Measurements from ENCODE around the gene CC2D2B.
"Not testable (repeated sequence)": the region's sequence is repeated elsewhere in the genome, so short reads cannot be mapped to it uniquely, and the experiment has no call there.

CC2D2B gene

GRCh38 chr10:96017191-96017687 lies 109.5 kb downstream of the CC2D2B start:
- peak; percentile 31 for DNase-seq (ENCODE audit: low spot score)

- DNase-seq (ENCODE audit: low spot score): no peak
Observed at GRCh38 chr10:96021332-96021731, 113.6 kb downstream of the CC2D2B start.

GRCh38 chr10:96022739-96023138 lies 115.0 kb downstream of the CC2D2B start:
- DNase-seq (ENCODE audit: low spot score): no peak

- no peak for DNase-seq (ENCODE audit: low spot score)
Observed at GRCh38 chr10:96023168-96023567, 115.4 kb downstream of the CC2D2B start.

GRCh38 chr10:96025566-96025965 lies 117.8 kb downstream of the CC2D2B start:
- no peak for DNase-seq (ENCODE audit: low spot score)

GRCh38 chr10:96034625-96035024 lies 126.8 kb downstream of the CC2D2B start:
- no peak for DNase-seq (ENCODE audit: low spot score)

- no peak for DNase-seq (ENCODE audit: low spot score)
Observed at GRCh38 chr10:96038476-96039387, 131.0 kb downstream of the CC2D2B start.

- no peak for DNase-seq (ENCODE audit: low spot score)
Observed at GRCh38 chr10:96041146-96041545, 133.4 kb downstream of the CC2D2B start.

- DNase-seq (ENCODE audit: low spot score): peak; percentile 86
Observed at GRCh38 chr10:96043033-96043892, 135.5 kb downstream of the CC2D2B start, which contains the start of gene CCNJ. Gene CCNJ (plus strand): TSS chr10:96043583. CDS start chr10:96044394, 811 bp downstream.

GRCh38 chr10:96043893-96044715 lies 136.3 kb downstream of the CC2D2B start:
- DNase-seq (ENCODE audit: low spot score): peak; percentile 11

- DNase-seq (ENCODE audit: low spot score): no peak
Observed at GRCh38 chr10:96044736-96045135, 137.0 kb downstream of the CC2D2B start.

GRCh38 chr10:96046546-96046945 lies 138.8 kb downstream of the CC2D2B start:
- DNase-seq (ENCODE audit: low spot score): no peak

GRCh38 chr10:96047004-96047649 lies 139.4 kb downstream of the CC2D2B start:
- DNase-seq (ENCODE audit: low spot score): no peak

GRCh38 chr10:96047925-96048324 lies 140.2 kb downstream of the CC2D2B start:
- not testable (repeated sequence) for DNase-seq (ENCODE audit: low spot score)

- DNase-seq (ENCODE audit: low spot score): no peak
Observed at GRCh38 chr10:96049340-96049739, 141.6 kb downstream of the CC2D2B start.

- DNase-seq (ENCODE audit: low spot score): no peak
Observed at GRCh38 chr10:96053985-96054384, 146.2 kb downstream of the CC2D2B start.

GRCh38 chr10:96056787-96057186 lies 149.0 kb downstream of the CC2D2B start:
- no peak for DNase-seq (ENCODE audit: low spot score)

- DNase-seq (ENCODE audit: low spot score): no peak
Observed at GRCh38 chr10:96061232-96061631, 153.5 kb downstream of the CC2D2B start.

- DNase-seq (ENCODE audit: low spot score): no peak
Observed at GRCh38 chr10:96072674-96073073, 164.9 kb downstream of the CC2D2B start.

GRCh38 chr10:96073722-96074121 lies 165.9 kb downstream of the CC2D2B start:
- no peak for DNase-seq (ENCODE audit: low spot score)

GRCh38 chr10:96074776-96075175 lies 167.0 kb downstream of the CC2D2B start:
- no peak for DNase-seq (ENCODE audit: low spot score)

All from putamen (tissue), 1 donor.